GM23248 (cell line): ENCODE measurements around the gene CPLX1. TPM values are rescaled to one million over a fixed set of nuclear protein-coding genes. Genes with fewer than 3 reads are reported as not detected.

Source experiments
- DNase-seq: peaks from one replicate; pipeline ENCODE4 v3.0.0-alpha.2; 2015
- H2AFZ ChIP-seq: fragments of 200-600 bp; sonication (generic); 2 replicates; pipeline ENCODE4 v1.6.1; 2016; ENCODE audit warnings: antibody characterized with exemption
- H3F3A ChIP-seq: fragments of 200-600 bp; sonication (generic); 2 replicates; pipeline ENCODE4 v1.6.1; 2016; ENCODE audit warnings: mild to moderate bottlenecking, antibody characterized with exemption, mixed run types; ENCODE audit not compliant: insufficient read depth
- H3K27ac ChIP-seq: fragments of 200-600 bp; sonication (generic); 2 replicates; pipeline ENCODE4 v1.5.1; 2016; ENCODE audit warnings: mild to moderate bottlenecking
- H3K27me3 ChIP-seq: fragments of 200-600 bp; sonication (generic); replicated peaks from 2 replicates; pipeline ENCODE4 v1.6.1; 2016; ENCODE audit warnings: mild to moderate bottlenecking; ENCODE audit not compliant: insufficient read depth
- H3K36me3 ChIP-seq: fragments of 200-600 bp; sonication (generic); 2 replicates; pipeline ENCODE4 v1.6.1; 2016; ENCODE audit warnings: low read depth, mild to moderate bottlenecking
- H3K4me1 ChIP-seq: fragments of 200-600 bp; sonication (generic); 2 replicates; pipeline ENCODE4 v1.6.1; 2016; ENCODE audit warnings: mild to moderate bottlenecking; ENCODE audit not compliant: insufficient read depth
- H3K4me2 ChIP-seq: fragments of 200-600 bp; sonication (generic); one replicate; pipeline ENCODE4 v1.6.1; 2016; ENCODE audit warnings: mild to moderate bottlenecking; ENCODE audit not compliant: unreplicated experiment
- H3K4me3 ChIP-seq: fragments of 200-600 bp; sonication (generic); 2 replicates; pipeline ENCODE4 v1.5.1; 2016; ENCODE audit warnings: mild to moderate bottlenecking
- H3K79me2 ChIP-seq: fragments of 200-600 bp; sonication (generic); 2 replicates; pipeline ENCODE4 v1.6.1; 2016; ENCODE audit warnings: mild to moderate bottlenecking; ENCODE audit not compliant: insufficient read depth
- H3K9ac ChIP-seq: fragments of 200-600 bp; sonication (generic); 2 replicates; pipeline ENCODE4 v1.6.1; 2016; ENCODE audit warnings: mild to moderate bottlenecking
- H3K9me2 ChIP-seq: fragments of 200-600 bp; sonication (generic); 2 replicates; pipeline ENCODE4 v1.6.1; 2016; ENCODE audit warnings: mixed run types, mild to moderate bottlenecking, moderate library complexity; ENCODE audit not compliant: insufficient read depth
- H3K9me3 ChIP-seq: fragments of 200-600 bp; sonication (generic); one replicate; pipeline ENCODE4 v1.6.1; 2017; ENCODE audit warnings: low read depth
- H4K20me1 ChIP-seq: fragments of 200-600 bp; sonication (generic); 2 replicates; pipeline ENCODE4 v1.6.0; 2016; ENCODE audit not compliant: insufficient read depth
- EZH2 ChIP-seq: fragments of 200-600 bp; sonication (generic); IDR thresholded peaks from 2 replicates; pipeline ENCODE4 v1.6.1; 2018; ENCODE audit warnings: antibody characterized with exemption, mild to moderate bottlenecking; ENCODE audit not compliant: insufficient read depth, poor library complexity, severe bottlenecking
- EZH2phosphoT487 ChIP-seq: fragments of 200-600 bp; sonication (generic); IDR thresholded peaks from 2 replicates; pipeline ENCODE4 v1.6.1; 2018; ENCODE audit warnings: antibody characterized with exemption, moderate library complexity, mild to moderate bottlenecking, low read depth; ENCODE audit not compliant: insufficient read depth
- WGBS, 2 experiments: methylation state at CpG; one replicate each; pipeline ENCODE4 v1.1.6; 2015 to 2017; ENCODE audit warnings: low lambda C conversion rate in 2 of 2, low coverage in 1 of 2; ENCODE audit errors: missing lambda C conversion rate in 2 of 2; 5-methylcytosine and 5-hydroxymethylcytosine counted together
- in situ Hi-C: fragments of 300-500 bp; cut with MboI; formaldehyde crosslinking; loops from 2 replicates; pipeline ENCODE4 v1.15.0; 2020
- polyA plus RNA-seq: library from polyadenylated mRNA; unstranded; fragments of >200 nt; fragmentation: Nextera tagmentation; extraction: Ambion mirVana; gene quantifications from 2 replicates; pipeline ENCODE4 v1.2.1, GENCODE V29; 2016
- total RNA-seq: library from RNA; depleted of rRNA; stranded (reverse); fragments of >200 nt; shearing (Covaris generic); gene quantifications from 2 replicates; pipeline ENCODE4 v1.2.3, GENCODE V29; 2014

CPLX1 gene
- total and polyA plus RNA-seq, 2 experiments from 2014 or later, result not detected

GRCh38 chr4:791252-791897, 34.6 kb downstream of the CPLX1 start:
- H3K4me2 ChIP-seq, result no peak overlapping the region
- no peaks in the 10 kb centered on the region for H3K79me2 ChIP-seq
- DNase-seq, result no peak
- peaks cover 59% of the 10 kb centered on the region for H3K27me3 ChIP-seq
- 31 to 42% methylated on average over 16 to 23 of the region's 29 CpGs for WGBS, 2 experiments
- H3F3A ChIP-seq, result no peaks in the 10 kb centered on the region
- in situ Hi-C loops, result no loop called here
- H3K36me3 ChIP-seq, result no peaks in the 10 kb centered on the region
- no peaks in the 10 kb centered on the region for H3K4me1 ChIP-seq
- H3K4me3 ChIP-seq, result no peak overlapping the region
- TF ChIP-seq EZH2phosphoT487, result no peak
- H3K9me3 ChIP-seq, result no peaks in the 10 kb centered on the region
- H3K9me2 ChIP-seq, result no peaks in the 10 kb centered on the region
- H3K9ac ChIP-seq, result no peak overlapping the region
- H3K27ac ChIP-seq, result no peak overlapping the region
- H2AFZ ChIP-seq, result no peak overlapping the region
- H4K20me1 ChIP-seq, result no peaks in the 10 kb centered on the region

DNA sequence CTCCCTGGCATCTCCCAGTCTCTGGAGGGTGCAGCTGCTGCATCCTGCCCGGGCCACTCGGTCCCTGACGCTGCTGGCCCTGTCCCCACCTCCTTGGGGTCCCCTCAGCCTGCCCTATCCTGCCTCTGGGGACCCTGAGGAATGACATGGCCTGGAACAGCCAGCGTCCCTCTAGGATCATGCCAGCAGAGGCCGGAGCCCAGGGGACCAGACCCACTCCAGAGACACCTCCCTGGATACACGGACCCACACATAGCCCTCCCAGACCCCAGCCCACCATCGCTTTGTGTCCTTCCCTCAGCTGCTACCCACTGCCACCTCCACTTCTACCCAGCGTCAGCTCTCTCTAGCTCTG, 35.5 kb downstream of the CPLX1 start:
- Histone ChIP-seq H3K36me3 (no peaks in the 10 kb centered on the region), H4K20me1 (no peaks in the 10 kb centered on the region), H3K4me3 (no peak overlapping the region), H3K9me2 (no peaks in the 10 kb centered on the region), H3K4me2 (no peak overlapping the region), H3K9me3 (no peaks in the 10 kb centered on the region), H3K9ac (no peak overlapping the region), H3F3A (no peaks in the 10 kb centered on the region), H3K27me3 (peaks cover 58% of the 10 kb centered on the region), H3K79me2 (no peaks in the 10 kb centered on the region), H2AFZ (no peak overlapping the region), H3K4me1 (no peaks in the 10 kb centered on the region), H3K27ac (no peak overlapping the region)
- no peak for DNase-seq
- 44 to 49% methylated on average over 7 to 8 of the region's 8 CpGs for WGBS, 2 experiments
- TF ChIP-seq EZH2 (no peak), EZH2phosphoT487 (no peak)
- in situ Hi-C loops, result no loop called here

- in situ Hi-C loops, result no loop called here
- H4K20me1 ChIP-seq, result no peaks in the 10 kb centered on the region
- no peaks in the 10 kb centered on the region for H3K79me2 ChIP-seq
- no peaks in the 10 kb centered on the region for H3K4me1 ChIP-seq
- no peaks in the 10 kb centered on the region for H3K36me3 ChIP-seq
- no peak overlapping the region for H3K27ac ChIP-seq
- no peak for DNase-seq
- H3K9me3 ChIP-seq, result no peaks in the 10 kb centered on the region
- no peak overlapping the region for H2AFZ ChIP-seq
- H3K9me2 ChIP-seq, result no peaks in the 10 kb centered on the region
- H3K4me2 ChIP-seq, result no peak overlapping the region
- WGBS, 2 experiments, result 52 to 71% methylated on average over 16 to 26 of the region's 27 CpGs
- H3K27me3 ChIP-seq, result peaks cover 56% of the 10 kb centered on the region
- H3F3A ChIP-seq, result no peaks in the 10 kb centered on the region
- no peak overlapping the region for H3K4me3 ChIP-seq
- H3K9ac ChIP-seq, result no peak overlapping the region
- TF ChIP-seq EZH2phosphoT487 (no peak), EZH2 (no peak)
Measured at GRCh38 chr4:789571-790465, 36.1 kb downstream of the CPLX1 start.

- no peaks in the 10 kb centered on the region for H3K79me2 ChIP-seq
- no peaks in the 10 kb centered on the region for H3K9me2 ChIP-seq
- H2AFZ ChIP-seq, result no peak overlapping the region
- H3F3A ChIP-seq, result no peaks in the 10 kb centered on the region
- DNase-seq, result no peak
- in situ Hi-C loops, result no loop called here
- no peaks in the 10 kb centered on the region for H4K20me1 ChIP-seq
- no peaks in the 10 kb centered on the region for H3K36me3 ChIP-seq
- no peak overlapping the region for H3K4me2 ChIP-seq
- H3K27ac ChIP-seq, result no peak overlapping the region
- H3K9ac ChIP-seq, result no peak overlapping the region
- no peak overlapping the region for H3K4me3 ChIP-seq
- peaks cover 46% of the 10 kb centered on the region for H3K27me3 ChIP-seq
- H3K9me3 ChIP-seq, result no peaks in the 10 kb centered on the region
- TF ChIP-seq EZH2, result no peak
- WGBS, 2 experiments, result 39 to 50% methylated on average over 15 to 18 of the region's 18 CpGs
- H3K4me1 ChIP-seq, result no peaks in the 10 kb centered on the region
Measured at GRCh38 chr4:788636-789297, 37.2 kb downstream of the CPLX1 start.
